Stimulated activated CD8-positive, alpha-beta memory T cell treated with anti-CD3 and anti-CD28 coated beads, Interleukin-12 subunit alpha, Interleukin-12 subunit beta, amount 100 ng/mL, for 24 hours (primary cell): Measurements from ENCODE around the gene LSM5.
"Not testable (repeated sequence)": the region's sequence is repeated elsewhere in the genome, so short reads cannot be mapped to it uniquely, and the experiment has no call there.

ENCODE experiments used
- DNase-seq: peaks from one replicate; pipeline ENCODE4 v3.0.0-alpha.2; 2020; ENCODE audit errors: extremely low read depth

Gene LSM5

DNA sequence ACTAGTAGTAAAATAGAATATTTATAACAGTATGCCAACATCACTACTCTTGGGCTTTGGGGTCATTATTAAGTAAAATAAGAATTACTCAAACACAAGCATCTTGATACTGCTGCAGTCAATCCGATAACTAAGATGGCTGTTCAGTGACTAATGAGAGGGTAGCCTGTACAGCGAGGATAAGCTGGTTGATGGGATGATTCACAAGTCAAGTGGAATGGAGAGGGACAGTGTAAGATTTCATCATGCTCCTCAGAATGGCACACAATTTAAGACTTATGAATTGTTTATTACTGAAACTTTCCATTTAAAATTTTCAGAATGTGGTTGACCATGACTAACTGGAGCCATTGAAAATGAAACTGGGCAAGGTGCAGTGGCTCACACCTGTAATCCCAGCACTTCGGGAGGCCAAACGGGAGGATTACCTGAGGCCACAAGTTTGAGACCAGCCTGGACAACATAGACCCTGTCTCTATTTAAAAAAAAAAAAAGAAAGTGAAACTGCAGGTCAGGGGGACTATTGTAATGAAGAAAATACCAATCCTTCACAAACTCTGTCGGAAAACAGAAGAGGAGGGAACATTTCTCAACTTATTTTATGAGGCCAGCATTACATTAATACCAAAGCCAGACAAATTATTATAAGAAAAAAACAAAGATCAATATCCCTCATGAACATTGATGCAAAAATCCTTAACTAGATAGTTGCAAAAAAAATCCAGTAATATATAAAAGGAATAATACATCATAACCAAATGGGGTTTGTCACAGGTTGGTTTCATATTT lies 16.3 kb upstream of the LSM5 start:
- DNase-seq, result no peak

DNA sequence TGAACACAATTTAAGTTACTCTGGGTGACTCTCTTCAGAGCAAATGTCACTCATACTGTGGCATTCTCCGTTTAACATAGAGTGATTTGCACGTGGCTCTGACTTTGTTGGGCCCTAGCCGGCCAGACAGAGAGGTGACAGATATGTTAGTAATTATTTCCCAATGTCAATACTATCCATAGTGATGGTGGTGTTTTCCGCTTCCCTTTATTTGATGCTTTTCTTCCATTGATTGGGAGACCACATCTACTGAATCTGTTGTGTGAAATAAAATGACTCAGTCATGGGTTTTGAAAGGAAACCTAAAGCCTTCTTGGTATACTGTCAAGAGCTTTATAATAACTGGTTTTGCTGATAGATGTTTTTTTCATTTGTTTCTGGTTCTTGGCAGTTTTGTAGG lies 12.5 kb upstream of the LSM5 start:
- DNase-seq, result no peak

DNA sequence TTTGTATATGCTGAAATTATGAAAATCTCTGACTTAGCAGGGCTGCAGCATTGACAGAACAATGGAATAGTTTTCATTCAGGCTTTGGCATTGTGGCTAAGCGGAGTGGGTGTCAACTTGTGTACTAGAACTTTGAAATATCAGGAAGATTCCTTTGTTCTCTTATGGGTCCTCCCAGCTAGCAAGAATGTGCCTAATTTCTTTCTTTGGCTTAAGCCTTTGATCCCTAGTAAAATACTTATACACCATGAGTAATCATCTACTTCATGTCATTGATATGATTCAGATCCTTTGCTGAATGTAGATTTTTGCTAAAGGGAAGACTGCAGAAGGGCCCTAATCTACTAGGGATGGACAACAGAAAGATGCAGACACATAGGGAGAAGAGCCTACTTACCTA lies 11.3 kb upstream of the LSM5 start:
- DNase-seq, result no peak

DNA sequence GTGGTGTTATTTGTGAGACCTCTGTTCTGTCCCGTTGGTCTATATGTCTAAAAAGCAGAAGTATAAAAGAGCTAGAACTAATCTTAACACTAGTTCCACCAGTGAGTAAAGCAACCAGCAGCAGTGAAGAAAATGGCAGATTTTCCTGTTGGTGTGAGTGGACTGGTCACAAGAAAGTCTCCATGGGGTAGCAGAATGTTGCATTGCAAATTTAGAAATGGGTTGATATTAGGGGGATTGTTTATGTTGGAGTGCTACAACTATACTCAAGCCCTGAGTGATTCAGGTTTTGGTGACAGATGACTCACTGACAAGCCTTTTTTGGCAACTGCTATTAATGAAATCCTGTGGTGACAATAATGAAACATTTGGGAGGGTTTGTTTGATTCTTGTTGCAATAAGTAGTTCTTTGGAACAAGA lies 10.8 kb upstream of the LSM5 start:
- DNase-seq, result no peak

DNA sequence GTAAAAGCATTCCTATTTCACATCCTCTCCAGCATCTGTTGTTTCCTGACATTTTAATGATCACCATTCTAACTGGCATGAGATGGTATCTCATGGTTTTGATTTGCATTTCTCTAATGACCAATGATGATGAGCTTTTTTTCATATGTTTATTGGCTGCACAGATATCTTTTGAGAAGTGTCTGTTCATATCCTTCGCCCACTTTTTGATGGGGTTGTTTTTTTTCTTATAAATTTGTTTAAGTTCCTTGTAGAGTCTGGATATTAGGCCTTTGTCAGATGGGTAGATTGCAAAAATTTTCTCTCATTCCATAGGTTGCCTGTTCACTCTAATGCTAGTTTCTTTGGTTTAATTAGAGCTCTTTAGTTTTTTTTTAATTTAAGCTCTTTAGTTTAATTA lies 10.0 kb upstream of the LSM5 start:
- not testable (repeated sequence) for DNase-seq

DNA sequence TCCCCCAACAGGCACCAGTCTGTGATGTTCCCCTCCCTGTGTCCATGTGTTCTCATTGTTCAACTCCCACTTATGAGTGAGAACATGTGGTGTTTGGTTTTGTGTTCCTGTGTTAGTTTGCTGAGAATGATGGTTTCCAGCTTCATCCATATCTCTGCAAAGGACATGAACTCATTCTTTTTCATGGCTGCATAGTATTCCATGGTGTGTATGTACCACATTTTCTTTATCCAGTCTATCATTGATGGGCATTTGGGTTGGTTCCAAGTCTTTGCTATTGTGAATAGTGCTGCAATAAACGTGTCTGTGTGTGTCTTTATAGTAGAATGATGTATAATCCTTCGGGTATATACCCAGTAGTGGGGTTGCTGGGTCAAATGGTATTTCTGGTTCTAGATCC lies 9.6 kb upstream of the LSM5 start:
- not testable (repeated sequence) for DNase-seq

DNA sequence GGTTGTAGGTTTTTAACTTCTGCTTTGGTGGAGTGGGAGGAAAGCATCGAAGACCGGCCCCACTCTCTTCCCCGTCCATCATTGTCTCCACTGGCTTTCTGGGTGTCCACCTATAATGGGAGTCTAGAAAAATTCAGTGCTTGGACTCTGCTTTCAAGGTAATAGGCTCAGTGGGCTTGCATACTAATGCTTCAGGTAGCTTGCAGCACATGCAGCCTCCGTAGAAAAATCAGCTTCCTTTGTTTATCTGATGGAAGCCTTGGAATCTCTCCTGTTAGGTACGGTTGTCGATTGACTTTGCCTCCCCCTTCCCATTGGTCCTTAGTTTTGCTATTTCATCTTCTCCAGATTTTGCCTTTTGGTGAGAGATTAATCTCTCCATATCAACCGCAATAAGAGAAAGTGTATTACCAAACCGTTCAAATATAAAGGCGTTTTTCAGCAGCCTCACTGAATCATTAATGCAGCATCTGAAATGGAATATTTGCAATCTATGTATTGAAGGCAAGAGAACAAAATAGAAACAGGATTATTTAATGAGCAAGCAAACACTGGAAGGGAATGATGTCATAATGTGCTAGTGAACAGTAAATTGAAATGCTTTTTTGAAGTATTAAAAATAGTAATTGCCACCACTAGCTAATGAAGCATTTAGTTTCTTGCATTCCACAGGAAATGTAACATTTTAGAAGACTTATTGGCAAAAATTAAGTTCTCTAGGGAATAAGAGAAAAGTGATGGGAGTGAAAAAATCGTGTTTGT lies 6.1 kb upstream of the LSM5 start:
- no peak for DNase-seq

DNA sequence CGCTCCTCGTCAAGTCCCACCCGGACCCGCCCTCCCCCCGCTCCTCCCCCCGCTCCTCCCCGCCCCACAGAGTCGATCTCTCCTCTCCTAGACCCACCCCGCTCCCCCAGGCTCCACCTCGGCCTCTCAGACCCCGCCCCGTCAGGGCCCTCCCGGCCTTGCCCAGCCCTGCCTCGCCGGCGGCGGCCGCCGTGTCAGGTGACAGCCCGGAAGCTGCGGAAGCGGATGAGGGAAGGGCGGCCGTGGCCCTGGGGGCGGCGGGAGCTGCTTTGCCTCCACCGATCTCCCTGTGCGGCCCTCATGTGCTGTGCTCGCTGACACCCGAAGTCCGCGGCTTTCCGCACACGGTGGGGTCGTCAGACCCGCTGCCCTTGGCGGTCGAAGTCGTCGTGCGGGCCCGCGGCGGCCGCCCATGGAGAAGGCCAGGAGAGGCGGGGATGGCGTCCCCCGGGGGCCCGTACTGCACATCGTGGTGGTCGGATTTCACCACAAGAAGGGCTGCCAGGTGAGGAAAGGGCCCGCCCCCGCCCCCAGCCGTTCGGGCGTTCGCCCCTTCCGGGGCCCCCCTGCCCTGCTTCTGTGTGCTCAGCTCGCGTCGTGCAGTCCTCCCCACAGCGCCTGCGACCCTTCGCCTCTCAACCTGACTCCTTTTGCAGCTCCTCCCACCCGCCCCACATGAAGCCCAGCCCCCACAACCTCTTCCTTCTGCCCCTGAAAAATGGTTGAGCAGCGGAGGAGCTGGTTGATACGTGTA lies 5.3 kb upstream of the LSM5 start, which contains the start of gene AVL9:
Gene AVL9 (plus strand): TSS at position 192 of the 754 bp plus-strand sequence. CDS start 221 bp downstream, at position 413.
- DNase-seq, result peak; percentile 98

DNA sequence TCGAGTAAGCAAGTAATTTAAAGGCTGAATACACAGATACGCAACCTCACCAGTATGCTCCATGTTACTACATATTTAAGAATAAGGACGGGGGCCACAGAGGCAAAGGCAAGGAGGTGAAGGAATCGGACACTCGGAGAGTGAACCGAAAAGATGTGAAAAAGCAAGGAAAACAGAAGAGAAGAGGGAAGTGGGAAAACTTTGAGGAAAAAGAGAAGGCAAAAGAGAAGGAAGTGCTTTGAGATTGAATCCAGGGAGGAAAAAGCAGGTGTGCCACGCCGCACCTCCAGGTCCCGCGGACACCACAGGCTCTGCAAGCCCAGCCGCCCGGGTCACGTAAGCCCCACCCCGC lies 4.7 kb upstream of the LSM5 start:
- DNase-seq, result no peak

DNA sequence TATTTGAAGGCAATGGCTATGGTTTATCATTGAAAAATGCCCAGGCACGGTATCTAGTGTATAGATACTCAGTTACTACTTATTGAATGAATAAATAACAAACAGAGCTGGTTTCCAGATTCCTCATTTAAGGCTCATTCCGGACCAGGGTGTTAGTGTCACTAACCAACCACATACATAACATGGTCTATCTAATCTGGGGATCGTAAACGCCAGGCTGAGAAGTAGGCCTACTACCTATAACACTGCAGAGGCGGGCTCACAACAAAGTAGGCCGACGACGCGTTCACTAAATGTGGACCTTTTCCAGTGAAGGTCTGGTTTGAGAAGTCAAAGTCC lies 423 bp downstream of the LSM5 start:
- no peak for DNase-seq

DNA sequence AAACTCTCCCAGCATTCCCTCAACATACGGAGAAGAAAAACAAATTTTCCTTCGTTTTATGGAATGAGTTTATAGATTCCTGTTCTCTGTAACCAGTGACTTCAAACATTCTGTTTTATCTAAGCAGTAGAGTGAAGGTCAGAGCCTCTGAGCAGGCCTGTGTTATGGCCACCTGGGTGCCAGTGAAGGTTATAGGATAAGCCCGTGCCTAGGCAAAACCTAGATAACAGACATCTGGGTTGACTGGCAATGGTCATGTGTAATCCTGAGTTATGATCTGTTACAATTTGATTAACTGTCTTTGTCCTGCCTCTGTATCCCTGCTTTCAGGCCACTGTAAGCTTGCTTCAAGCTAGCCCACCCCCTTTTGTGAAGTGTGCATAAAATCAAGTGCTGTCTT lies 8.3 kb downstream of the LSM5 start:
- DNase-seq, result no peak

DNA sequence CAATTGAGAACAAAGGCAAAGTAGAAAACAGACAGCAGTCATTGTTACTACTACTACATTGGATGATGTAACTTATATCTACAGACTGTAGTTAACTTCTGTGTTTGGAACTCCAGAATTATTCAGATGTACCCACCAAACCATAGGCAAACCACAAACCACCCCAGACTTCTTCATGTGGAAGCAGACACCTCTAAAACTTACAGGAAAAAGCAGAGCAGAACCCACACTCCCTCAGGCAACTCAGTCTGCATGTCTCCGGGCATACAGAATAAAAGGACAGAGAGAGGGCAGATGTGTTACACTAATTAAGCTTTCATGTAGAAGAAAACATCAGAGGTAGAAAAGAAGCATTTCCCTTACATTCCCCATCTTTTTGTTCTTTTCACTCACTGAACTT lies 9.0 kb downstream of the LSM5 start:
- no peak for DNase-seq

DNA sequence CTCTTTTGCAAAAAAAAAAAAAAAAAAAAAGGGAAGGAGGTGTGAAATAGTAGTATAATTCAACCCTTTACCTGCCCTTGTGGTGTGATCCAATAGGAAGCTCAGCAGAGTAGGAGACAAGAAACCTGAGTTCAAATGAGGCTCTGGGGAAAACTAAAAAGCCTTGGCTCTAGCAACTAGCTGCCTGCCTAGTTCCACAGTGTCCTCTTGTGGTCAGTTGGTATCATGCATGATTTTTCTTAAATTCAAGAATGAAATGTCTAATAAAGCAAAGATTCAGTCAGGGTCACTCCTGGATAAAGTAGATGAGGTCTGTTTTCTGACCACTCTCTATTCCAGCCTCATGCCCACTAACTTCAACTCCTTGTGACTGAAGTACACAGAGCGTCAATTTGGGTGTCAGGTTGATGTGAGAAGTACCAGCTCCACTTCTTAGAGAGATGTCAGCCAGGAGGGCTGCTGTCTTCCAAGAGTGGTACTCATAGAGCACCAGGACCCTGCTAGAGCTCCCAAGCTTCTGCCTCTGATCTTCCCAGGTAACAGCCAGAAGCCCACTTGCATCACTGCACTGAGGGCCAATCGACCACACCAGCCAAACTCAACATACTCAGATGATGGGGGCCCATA lies 10.5 kb downstream of the LSM5 start:
- no peak for DNase-seq

DNA sequence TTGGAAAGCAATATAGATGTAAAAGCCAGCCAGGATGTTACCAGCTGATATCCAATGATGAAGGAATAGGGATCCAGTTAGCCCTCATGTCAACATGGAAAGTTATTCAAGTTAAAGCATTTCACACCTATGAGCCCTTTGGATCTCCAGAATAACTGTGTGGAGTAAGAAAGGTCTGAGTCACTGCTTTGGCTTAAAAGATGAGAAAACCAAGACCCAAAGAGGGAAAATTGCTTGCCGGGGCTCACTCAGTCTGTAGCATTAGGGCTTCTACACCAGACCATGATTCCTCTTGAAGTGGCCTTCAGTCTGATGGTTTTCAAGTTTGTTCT lies 12.6 kb downstream of the LSM5 start:
- DNase-seq, result no peak

DNA sequence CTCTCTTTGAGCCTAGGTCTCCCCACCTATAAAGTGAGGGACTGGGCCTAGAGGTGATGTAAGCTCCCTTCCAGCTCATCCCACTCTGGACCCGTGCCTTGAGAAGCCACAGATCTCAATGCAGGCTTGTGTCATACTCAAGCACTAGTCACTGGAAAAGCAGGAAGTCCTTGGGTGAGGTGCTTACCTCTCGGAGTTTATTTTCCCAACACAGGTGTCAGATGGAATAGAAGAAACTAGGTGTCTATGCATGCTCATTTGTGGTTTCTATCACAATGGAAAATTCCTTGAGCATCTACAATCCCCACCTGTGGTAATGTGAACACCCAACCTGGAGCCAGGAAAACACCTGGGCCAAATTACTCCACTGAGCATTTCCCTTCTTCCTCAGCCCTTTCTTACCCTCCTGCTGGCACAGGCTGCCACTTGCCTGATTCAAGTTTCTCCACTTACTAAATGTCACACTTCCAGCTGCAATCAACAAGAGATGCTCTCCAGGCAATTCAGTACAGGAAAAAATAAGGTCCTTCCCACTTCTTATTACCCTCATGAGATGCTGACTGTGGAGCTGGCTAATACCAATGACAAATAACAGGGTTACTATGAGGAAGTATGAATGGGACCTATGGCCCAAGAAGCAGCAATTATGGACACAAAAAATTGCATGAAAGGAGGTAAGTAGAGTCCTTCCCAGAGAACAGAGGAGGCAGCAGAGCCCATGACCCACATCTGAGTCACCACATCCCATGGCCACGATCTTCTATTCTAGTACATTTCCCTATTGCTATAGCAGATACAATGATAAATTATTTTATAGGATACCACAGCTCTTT lies 13.1 kb downstream of the LSM5 start:
- DNase-seq, result no peak

DNA sequence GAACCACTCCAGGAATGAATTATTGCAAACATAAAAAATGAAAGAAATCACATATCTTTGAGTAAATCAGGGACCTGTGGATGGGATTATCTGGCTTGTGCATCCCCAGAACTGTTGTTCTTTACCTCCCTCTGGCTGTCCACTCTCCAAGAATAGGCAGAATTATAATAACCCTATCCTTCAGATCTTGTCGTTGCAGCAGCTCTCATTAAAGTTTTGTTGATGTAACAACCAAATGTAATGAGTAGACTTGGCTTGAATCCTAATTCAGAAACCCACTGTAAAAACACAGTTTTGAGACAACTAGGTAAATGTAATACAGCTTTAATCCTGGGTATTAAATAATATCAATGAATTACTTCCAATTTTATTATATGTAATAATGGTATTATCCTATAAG lies 16.2 kb downstream of the LSM5 start:
- DNase-seq, result no peak

DNA sequence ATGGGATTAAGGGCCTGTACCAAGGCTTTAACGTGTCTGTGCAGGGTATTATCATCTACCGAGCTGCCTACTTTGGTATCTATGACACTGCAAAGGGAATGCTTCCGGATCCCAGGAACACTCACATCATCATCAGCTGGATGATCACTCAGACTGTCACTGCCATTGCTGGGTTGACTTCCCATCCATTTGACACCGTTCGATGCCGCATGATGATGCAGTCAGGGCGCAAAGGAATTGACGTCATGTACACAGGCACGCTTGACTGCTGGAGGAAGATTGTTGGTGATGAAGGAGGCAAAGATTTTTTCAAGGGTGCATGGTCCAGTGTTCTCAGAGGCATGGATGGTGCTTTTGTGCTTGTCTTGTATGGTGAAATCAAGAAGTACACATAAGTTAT lies 18.2 kb downstream of the LSM5 start:
- DNase-seq, result no peak

DNA sequence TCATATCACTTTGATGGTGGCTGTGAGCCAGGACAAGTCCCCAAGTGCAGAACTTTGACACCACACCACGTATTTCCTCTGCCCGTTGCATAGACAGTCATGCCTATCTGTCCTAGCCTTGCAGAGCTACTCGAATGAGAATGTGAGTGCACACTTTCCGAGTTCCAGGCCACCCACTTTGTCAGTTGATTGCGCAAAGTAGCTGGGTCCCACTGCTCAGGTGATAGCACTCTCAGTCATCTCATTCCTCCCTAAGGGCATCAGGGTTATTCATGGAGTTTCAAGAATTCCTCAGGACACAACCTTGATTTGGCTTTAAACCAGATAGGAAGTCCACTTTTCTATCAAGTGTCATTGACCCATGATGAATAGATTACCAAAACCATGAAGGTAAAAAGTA lies 19.3 kb downstream of the LSM5 start:
- DNase-seq, result no peak

DNA sequence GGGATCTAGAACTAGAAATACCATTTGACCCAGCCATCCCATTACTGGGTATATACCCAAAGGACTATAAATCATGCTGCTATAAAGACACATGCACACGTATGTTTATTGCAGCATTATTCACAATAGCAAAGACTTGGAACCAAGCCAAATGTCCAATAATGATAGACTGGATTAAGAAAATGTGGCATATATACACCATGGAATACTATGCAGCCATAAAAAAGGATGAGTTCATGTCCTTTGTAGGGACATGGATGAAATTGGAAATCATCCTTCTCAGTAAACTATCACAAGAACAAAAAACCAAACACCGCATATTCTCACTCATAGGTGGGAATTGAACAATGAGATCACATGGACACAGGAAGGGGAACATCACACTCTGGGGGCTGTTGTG lies 20.2 kb downstream of the LSM5 start:
- DNase-seq, result not testable (repeated sequence)

DNA sequence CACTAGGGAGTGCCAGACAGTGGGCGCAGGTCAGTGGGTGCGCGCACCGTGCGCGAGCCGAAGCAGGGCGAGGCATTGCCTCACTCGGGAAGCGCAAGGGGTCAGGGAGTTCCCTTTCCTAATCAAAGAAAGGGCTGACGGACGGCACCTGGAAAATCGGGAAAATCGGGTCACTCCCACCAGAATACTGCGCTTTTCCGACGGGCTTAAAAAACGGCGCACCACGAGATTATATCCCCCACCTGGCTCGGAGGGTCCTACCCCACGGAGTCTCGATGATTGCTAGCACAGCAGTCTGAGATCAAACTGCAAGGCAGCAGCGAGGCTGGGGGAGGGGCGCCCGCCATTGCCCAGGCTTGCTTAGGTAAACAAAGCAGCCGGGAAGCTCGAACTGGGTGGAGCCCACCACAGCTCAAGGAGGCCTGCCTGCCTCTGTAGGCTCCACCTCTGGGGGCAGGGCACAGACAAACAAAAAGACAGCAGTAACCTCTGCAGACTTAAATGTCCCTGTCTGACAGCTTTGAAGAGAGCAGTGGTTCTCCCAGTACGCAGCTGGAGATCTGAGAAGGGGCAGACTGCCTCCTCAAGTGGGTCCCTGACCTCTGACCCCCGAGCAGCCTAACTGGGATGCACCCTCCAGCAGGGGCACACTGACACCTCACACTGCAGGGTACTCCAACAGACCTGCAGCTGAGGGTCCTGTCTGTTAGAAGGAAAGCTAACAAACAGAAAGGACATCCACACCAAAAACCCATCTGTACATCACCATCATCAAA lies 25.4 kb downstream of the LSM5 start:
- not testable (repeated sequence) for DNase-seq

DNA sequence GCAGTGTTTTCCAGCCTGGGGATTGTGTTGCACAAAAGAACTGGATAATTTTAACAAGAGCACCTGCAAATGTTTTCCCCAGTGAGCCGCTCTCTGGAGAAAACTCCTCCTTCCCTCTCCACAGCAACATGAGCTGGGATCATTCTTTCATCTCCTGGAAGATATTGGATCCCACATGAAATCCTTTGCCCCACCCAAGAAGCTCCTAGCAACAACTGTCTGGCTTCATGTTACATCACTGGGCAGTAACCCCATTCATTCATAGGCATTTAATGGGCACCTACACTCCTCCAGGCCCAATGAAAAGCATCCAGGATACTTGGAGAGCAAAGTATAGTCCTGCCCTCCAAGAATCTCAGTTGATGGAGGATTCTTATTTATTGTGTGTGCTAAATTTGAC lies 27.2 kb downstream of the LSM5 start:
- no peak for DNase-seq
